ENCODE measurements around the gene VSTM2L. TPM values are rescaled to one million over a fixed set of nuclear protein-coding genes. Genes with fewer than 3 reads are reported as not detected.

VSTM2L gene
- total and polyA plus RNA-seq, 4 donors, result 8.0 to 71.6 (median 31.4) TPM

GRCh38 chr20:37919389-37920040, 16.6 kb downstream of the VSTM2L start:
- Histone ChIP-seq H3K27me3 (ENCODE audit: control insufficient read depth in 3 of 3, insufficient read depth in 3 of 3, low read length in 2 of 3) (no peaks in the 10 kb centered on the region), H3K4me3 (no peak overlapping the region), H3K36me3 (ENCODE audit: control insufficient read depth in 4 of 4, insufficient read depth in 4 of 4, low read length in 4 of 4) (no peaks in the 10 kb centered on the region), H3K9ac (ENCODE audit: insufficient read depth in 1 of 2, low read length in 2 of 2) (no peak overlapping the region), H3K9me3 (ENCODE audit: control insufficient read depth in 4 of 4, insufficient read depth in 3 of 4, low read length in 3 of 4) (peaks cover 0 to 7% (median 0%) of the 10 kb centered on the region in 4 donors), H3K4me1 (ENCODE audit: control insufficient read depth in 5 of 5, insufficient read depth in 5 of 5, low read length in 5 of 5) (peaks cover 0 to 36% (median 3%) of the 10 kb centered on the region in 5 donors), H3K27ac (ENCODE audit: low read depth in 1 of 2, low read length in 1 of 2) (no peak overlapping the region)
- ATAC-seq (ENCODE audit: insufficient read depth, low FRiP score), result no peak
- WGBS, 2 donors, result 66 to 71% methylated on average over 5 of the region's 5 CpGs
- TF ChIP-seq CTCF (IDR thresholded peaks at IDR 0.05; ENCODE audit: control extremely low read depth, extremely low read depth), result no peak
- DNase-seq, result peak; percentile 38 to 69 (median 54)

GRCh38 chr20:37920270-37920669, 17.3 kb downstream of the VSTM2L start:
- H3K36me3 ChIP-seq (ENCODE audit: control insufficient read depth in 4 of 4, insufficient read depth in 4 of 4, low read length in 4 of 4), result no peaks in the 10 kb centered on the region
- no peak overlapping the region for H3K4me3 ChIP-seq
- no peak overlapping the region for H3K27ac ChIP-seq (ENCODE audit: low read depth in 1 of 2, low read length in 1 of 2)
- no peak for DNase-seq
- peaks cover 0 to 29% (median 0%) of the 10 kb centered on the region in 5 donors for H3K4me1 ChIP-seq (ENCODE audit: control insufficient read depth in 5 of 5, insufficient read depth in 5 of 5, low read length in 5 of 5)
- H3K9ac ChIP-seq (ENCODE audit: insufficient read depth in 1 of 2, low read length in 2 of 2), result no peak overlapping the region
- no peaks in the 10 kb centered on the region for H3K27me3 ChIP-seq (ENCODE audit: control insufficient read depth in 3 of 3, insufficient read depth in 3 of 3, low read length in 2 of 3)
- TF ChIP-seq CTCF (IDR thresholded peaks at IDR 0.05; ENCODE audit: control extremely low read depth, extremely low read depth), result no peak
- H3K9me3 ChIP-seq (ENCODE audit: control insufficient read depth in 4 of 4, insufficient read depth in 3 of 4, low read length in 3 of 4), result peaks cover 0 to 7% (median 0%) of the 10 kb centered on the region in 4 donors
- no peak for ATAC-seq (ENCODE audit: insufficient read depth, low FRiP score)
- WGBS, 2 donors, result 31 to 44% methylated on average over 6 of the region's 6 CpGs

- TF ChIP-seq CTCF (IDR thresholded peaks at IDR 0.05; ENCODE audit: control extremely low read depth, extremely low read depth), result no peak
- no peaks in the 10 kb centered on the region for H3K36me3 ChIP-seq (ENCODE audit: control insufficient read depth in 4 of 4, insufficient read depth in 4 of 4, low read length in 4 of 4)
- no peak overlapping the region for H3K4me3 ChIP-seq
- no peak overlapping the region for H3K27ac ChIP-seq (ENCODE audit: low read depth in 1 of 2, low read length in 1 of 2)
- DNase-seq (no peak), ATAC-seq (ENCODE audit: insufficient read depth, low FRiP score) (no peak)
- no peaks in the 10 kb centered on the region for H3K27me3 ChIP-seq (ENCODE audit: control insufficient read depth in 3 of 3, insufficient read depth in 3 of 3, low read length in 2 of 3)
- peaks cover 0 to 25% (median 0%) of the 10 kb centered on the region in 5 donors for H3K4me1 ChIP-seq (ENCODE audit: control insufficient read depth in 5 of 5, insufficient read depth in 5 of 5, low read length in 5 of 5)
- WGBS, 2 donors, result 53 to 89% methylated on average over 1 of the region's 1 CpG
- H3K9me3 ChIP-seq (ENCODE audit: control insufficient read depth in 4 of 4, insufficient read depth in 3 of 4, low read length in 3 of 4), result peaks cover 0 to 7% (median 0%) of the 10 kb centered on the region in 4 donors
- H3K9ac ChIP-seq (ENCODE audit: insufficient read depth in 1 of 2, low read length in 2 of 2), result no peak overlapping the region
Observed at GRCh38 chr20:37920679-37921322, 17.9 kb downstream of the VSTM2L start.
